ENCODE results near the gene IFITM1. TPM values are rescaled to one million over a fixed set of nuclear protein-coding genes. Genes with fewer than 3 reads are reported as not detected.

The IFITM1 gene
- total and polyA plus RNA-seq, 2 of the 8 experiments (the other 6 are each of a cell fraction or from before 2014, with no cell fraction given) = 394 to 1,464 TPM

GRCh38 chr11:358129-358800 lies 44.4 kb downstream of the IFITM1 start (continued):
- TF ChIP-seq MAX (IDR thresholded peaks at IDR 0.05) (no peak), NRF1 (IDR thresholded peaks at IDR 0.05; ENCODE audit: low read depth, low read length) (no peak), SAP30 (IDR thresholded peaks at IDR 0.05; ENCODE audit: insufficient read depth, insufficient replicate concordance, low read length) (no peak), BCL11A (IDR thresholded peaks at IDR 0.05; ENCODE audit: low read depth in 2 of 2, low read length in 2 of 2) (no peak), SP1 (IDR thresholded peaks at IDR 0.05; ENCODE audit: low read depth, low read length) (no peak), E2F6 (IDR thresholded peaks at IDR 0.05) (no peak), JUND (IDR thresholded peaks at IDR 0.05; ENCODE audit: low read length) (no peak), CHD1 (IDR thresholded peaks at IDR 0.05; ENCODE audit: low read depth, low read length) (no peak), CREB1 (IDR thresholded peaks at IDR 0.05) (no peak), ATF3 (IDR thresholded peaks at IDR 0.05; ENCODE audit: insufficient read depth, low read depth, low read length) (no peak)
